GM18517 (cell line): ENCODE results near the gene METTL6.
"Not testable (repeated sequence)": the region's sequence is repeated elsewhere in the genome, so short reads cannot be mapped to it uniquely, and the experiment has no call there.

Experiments
- ATAC-seq: cut with Tn5 transposase; IDR thresholded peaks from one replicate; pipeline ENCODE4 v1.9.1; 2021; ENCODE audit warnings: mild to moderate bottlenecking, moderate library complexity; ENCODE audit not compliant: unreplicated experiment

Gene METTL6

DNA sequence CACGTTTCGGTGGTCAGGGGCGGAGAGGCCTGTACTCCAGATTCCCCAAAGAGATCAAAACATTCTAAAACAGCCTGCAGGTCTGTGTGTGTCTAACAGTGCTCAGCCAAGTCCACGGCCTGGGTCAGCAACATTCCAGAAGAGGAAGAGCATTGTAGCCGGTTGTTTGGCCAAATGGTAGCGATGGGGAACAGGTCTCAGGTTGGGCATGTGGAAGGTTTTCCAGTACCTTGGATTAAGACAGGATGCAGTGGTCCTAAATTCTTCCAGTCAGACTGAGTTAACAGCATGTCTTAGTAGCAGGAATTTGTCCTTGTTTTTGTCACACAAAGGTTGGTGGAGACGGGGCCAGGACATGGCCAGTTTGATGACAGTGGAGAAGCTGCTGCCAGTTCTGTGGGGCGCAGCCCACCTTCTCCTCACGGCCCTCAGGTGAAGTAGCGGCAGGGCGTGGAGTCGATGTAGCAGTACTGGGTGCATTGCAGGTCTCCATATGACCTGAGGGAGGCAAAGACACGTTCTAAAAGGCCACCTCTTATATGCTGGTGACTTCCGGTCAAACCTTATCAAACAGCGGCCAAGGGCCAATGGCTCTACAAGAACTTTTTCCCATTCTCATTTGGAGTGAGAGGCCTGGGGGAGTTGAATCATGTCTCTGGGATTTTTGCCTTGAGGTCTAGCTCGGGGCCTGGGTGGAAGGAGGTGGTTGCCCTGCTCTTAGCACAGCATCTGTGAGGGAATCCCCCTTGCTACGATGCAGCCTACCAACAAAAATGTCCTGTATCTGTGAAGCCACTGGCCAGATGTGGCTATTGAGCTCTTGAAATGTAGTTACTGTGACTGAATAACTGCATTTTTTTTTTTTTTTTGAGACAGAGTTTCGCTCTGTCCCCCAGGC is 24.1 kb upstream of the METTL6 start:
- ATAC-seq, result no peak

DNA sequence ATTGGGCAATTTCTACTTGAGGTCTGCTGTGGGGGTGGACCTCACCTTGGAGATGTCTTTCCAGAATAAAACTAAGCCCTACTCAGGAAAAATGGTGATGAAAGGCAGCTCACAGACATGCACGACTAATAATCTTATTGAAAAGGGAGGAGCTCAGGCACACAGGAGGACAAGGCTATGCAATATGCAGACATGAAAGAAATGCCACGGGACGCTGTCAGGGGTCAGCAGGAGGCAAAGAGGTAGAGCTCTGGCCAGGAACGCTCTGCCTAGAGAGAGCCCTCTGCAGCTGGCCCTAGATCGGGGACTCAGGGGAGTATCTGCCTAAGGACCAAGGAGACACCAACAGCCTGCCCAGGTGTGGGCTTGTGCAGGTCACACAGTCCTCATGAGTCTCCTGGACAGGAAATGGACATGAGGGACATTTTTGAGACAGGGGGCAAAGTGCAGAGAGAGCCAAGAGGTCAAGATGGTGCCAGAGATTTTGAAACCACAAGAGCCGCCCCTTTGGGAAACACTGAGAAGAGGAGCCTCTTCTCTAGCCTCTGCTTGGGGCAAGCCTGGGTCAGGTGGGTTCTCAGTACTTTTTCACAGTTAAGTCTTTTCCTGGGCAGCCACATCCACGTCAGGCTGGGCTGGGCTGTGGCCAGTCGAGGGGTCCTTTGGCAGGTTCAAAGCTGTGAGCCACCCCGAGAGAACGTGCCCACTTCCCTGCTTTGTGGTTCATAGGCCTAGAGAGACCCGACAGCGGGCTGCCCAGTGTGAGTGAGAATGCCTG is 23.3 kb upstream of the METTL6 start:
- no peak for ATAC-seq

DNA sequence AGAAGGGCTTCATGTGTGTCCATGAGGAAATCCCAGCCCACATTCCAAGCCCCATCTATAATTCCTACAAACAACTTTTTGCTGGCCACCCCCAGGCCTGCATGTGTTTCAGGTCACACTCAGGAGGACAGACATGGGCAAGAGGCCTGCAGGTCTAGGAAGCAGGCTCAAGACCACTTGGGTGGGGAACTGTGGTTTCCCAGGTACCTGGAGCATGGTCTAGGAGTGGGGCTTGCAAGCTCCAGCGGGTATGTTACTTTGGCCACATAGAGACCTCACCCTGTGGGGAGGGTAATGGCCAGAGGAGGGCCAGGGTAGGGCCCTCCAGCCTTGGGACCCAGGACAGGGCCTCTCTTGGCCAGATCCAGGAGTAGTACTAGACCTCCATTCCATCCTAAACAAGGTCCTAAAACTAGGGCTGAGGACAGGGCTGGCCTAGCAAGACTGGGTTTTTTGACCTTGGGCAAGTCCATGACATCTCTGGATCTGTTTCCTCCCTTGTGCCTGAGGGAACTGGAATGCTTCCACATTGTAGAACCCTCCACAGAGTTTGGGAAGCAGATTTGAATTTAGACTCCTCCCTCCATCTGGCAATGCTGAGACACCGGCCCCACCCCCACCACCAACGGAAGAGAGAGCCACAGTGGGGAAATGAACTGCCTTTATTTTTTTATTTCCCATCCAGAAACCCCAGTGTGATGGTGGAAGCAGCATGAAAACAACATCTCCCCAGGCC is 22.3 kb upstream of the METTL6 start:
- no peak for ATAC-seq

- ATAC-seq, result no peak
These were observed 16.6 kb upstream of the METTL6 start for GRCh38 chr3:15443826-15444524.

GRCh38 chr3:15440891-15441290 is 13.5 kb upstream of the METTL6 start:
- no peak for ATAC-seq

- no peak for ATAC-seq
These were observed 12.1 kb upstream of the METTL6 start for GRCh38 chr3:15439476-15439875.

- ATAC-seq, result no peak
These were observed 11.6 kb upstream of the METTL6 start for GRCh38 chr3:15438983-15439382.

GRCh38 chr3:15436246-15436645 is 8.9 kb upstream of the METTL6 start:
- no peak for ATAC-seq

GRCh38 chr3:15434756-15435155 is 7.4 kb upstream of the METTL6 start:
- no peak for ATAC-seq

- no peak for ATAC-seq
These were observed 6.2 kb upstream of the METTL6 start for GRCh38 chr3:15433531-15433930.

- no peak for ATAC-seq
These were observed 4.0 kb upstream of the METTL6 start for GRCh38 chr3:15431256-15431837.

GRCh38 chr3:15430624-15431023 is 3.3 kb upstream of the METTL6 start:
- ATAC-seq, result no peak

GRCh38 chr3:15429080-15429479 is 1.7 kb upstream of the METTL6 start:
- no peak for ATAC-seq

GRCh38 chr3:15428539-15428938 is 1.2 kb upstream of the METTL6 start:
- no peak for ATAC-seq

DNA sequence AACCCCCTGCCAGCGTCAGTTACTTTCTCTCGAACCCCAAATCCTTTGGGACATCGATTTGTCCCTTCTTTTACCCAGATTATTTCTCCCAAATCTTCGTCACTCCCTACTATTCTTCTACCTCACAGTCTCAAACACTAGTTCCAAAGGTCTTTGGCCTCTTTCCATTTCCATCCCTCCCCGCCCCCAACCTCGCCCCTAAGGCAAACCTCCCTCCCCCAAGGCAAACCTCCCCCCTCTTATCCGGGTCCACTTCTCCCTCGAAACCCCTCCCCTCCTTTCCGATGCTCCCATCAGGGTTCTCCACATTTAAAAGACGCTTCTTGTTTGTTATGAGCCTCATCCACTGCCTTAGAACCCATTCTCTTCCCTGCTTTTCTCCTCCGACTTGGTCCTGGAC is 637 bp upstream of the METTL6 start:
- no peak for ATAC-seq

DNA sequence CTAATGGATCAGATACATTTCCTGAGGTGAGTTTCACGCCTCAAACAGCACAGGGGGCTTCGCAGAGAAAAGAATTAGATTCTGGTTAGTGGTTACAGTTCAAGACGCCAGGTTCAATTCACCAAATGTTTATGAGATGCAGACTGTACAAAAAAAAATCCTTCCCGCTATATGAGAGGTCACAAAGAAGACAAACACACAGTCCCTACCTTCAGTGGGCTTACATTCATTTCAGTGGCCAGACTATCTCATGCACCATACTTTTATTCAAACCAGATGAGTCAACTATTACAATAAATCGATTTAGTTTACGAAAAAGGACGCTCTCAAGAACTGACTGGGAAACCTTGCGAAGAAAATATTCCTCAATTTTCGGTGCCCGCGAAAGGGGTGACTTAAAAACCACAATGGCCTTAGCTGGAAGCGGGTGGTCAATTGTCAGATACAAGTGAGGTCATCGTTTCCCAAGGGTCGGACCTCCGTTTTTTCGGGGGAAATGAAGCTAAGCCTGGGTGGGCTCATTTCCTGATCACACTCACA is 695 bp downstream of the METTL6 start:
- no peak for ATAC-seq

GRCh38 chr3:15420871-15421270 is 6.5 kb downstream of the METTL6 start:
- ATAC-seq, result no peak

DNA sequence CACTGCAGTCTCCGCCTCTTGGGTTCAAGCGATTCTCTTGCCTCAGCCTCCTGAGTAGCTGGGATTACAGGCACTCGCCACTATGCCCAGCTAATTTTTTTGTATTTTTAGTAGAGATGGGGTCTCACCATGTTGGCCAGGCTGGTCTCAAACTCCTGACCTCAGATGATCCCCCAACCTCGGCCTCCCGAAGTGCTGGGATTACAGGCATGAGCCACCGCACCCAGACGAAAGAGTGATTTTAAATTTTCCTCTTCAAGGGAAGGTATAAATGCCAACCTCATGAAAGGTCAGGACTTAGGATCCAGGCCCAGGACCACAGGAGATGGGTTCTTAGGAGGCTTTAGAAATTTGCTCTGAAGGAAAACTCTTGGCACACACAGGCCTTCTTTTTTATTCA is 16.4 kb downstream of the METTL6 start:
- not testable (repeated sequence) for ATAC-seq

- ATAC-seq, result no peak
These were observed 17.6 kb downstream of the METTL6 start for GRCh38 chr3:15409774-15410173.

GRCh38 chr3:15409239-15409638 is 18.1 kb downstream of the METTL6 start:
- ATAC-seq, result no peak
